SK-N-SH treated with all-trans-retinoic acid at 6 μM for 48 hours (cell line): ENCODE measurements around the gene ST14.

Source experiments
- ATAC-seq: fragments of 200-7000 bp; cut with Tn5 transposase; 3 replicates; pipeline ENCODE4 v1.9.1; 2020; ENCODE audit warnings: mild to moderate bottlenecking, moderate library complexity
- ARNTL ChIP-seq: fragments of 450-650 bp; formaldehyde crosslinking; IDR thresholded peaks from 2 replicates; pipeline ENCODE4 v1.5.0; 2020; ENCODE audit warnings: low read depth, mild to moderate bottlenecking, moderate library complexity, borderline replicate concordance
- GLIS3 ChIP-seq: fragments of 250-450 bp; sonication (Bioruptor Pico); IDR thresholded peaks from 2 replicates; pipeline ENCODE4 v1.5.0; 2020; ENCODE audit warnings: mild to moderate bottlenecking, moderate library complexity
- ISL1 ChIP-seq: fragments of 250-450 bp; sonication (Bioruptor Pico); IDR thresholded peaks from 2 replicates; pipeline ENCODE4 v2.1.2; 2022; ENCODE audit warnings: mild to moderate bottlenecking, moderate library complexity
- OSR1 ChIP-seq: fragments of 250-450 bp; sonication (Bioruptor Pico); IDR thresholded peaks from 2 replicates; pipeline ENCODE4 v1.8.0; 2022; ENCODE audit warnings: moderate library complexity, mild to moderate bottlenecking, inconsistent platforms
- PPARA ChIP-seq: fragments of 250-450 bp; sonication (Bioruptor Pico); IDR thresholded peaks from 2 replicates; pipeline ENCODE4 v1.5.0; 2020; ENCODE audit warnings: mild to moderate bottlenecking, borderline replicate concordance
- RARB ChIP-seq: fragments of 250-450 bp; sonication (Bioruptor Pico); IDR thresholded peaks from 2 replicates; pipeline ENCODE4 v1.8.0; 2021; ENCODE audit warnings: mild to moderate bottlenecking, moderate library complexity
- SNAI2 ChIP-seq: fragments of 250-450 bp; sonication (Bioruptor Pico); IDR thresholded peaks from 2 replicates; pipeline ENCODE4 v1.5.0; 2020; ENCODE audit warnings: mild to moderate bottlenecking, moderate library complexity
- TCF4 ChIP-seq: fragments of 250-450 bp; sonication (Bioruptor Pico); IDR thresholded peaks from 2 replicates; pipeline ENCODE4 v1.8.0; 2021; ENCODE audit warnings: mild to moderate bottlenecking, moderate library complexity, borderline replicate concordance
- ZC3H10 ChIP-seq: fragments of 250-450 bp; sonication (Bioruptor Pico); IDR thresholded peaks from 2 replicates; pipeline ENCODE4 v1.5.1; 2021; ENCODE audit warnings: mild to moderate bottlenecking, moderate library complexity
- ZFP30 ChIP-seq: fragments of 450-650 bp; formaldehyde crosslinking; IDR thresholded peaks from 2 replicates; pipeline ENCODE4 v1.5.0; 2022; ENCODE audit warnings: mild to moderate bottlenecking, moderate library complexity
- ZNF70 ChIP-seq: fragments of 450-650 bp; formaldehyde crosslinking; IDR thresholded peaks from 2 replicates; pipeline ENCODE4 v1.5.0; 2020; ENCODE audit warnings: mild to moderate bottlenecking, moderate library complexity
- ZNF8 ChIP-seq: fragments of 450-650 bp; formaldehyde crosslinking; IDR thresholded peaks from 2 replicates; pipeline ENCODE4 v1.5.0; 2020; ENCODE audit warnings: mild to moderate bottlenecking, moderate library complexity
- TF ChIP-seq, protein P1 (sequence below): fragments of 250-450 bp; sonication (Bioruptor Pico); IDR thresholded peaks from 2 replicates; pipeline ENCODE4 v1.5.0; 2020; ENCODE audit warnings: mild to moderate bottlenecking, moderate library complexity
- TF ChIP-seq, protein P2 (sequence below): fragments of 250-450 bp; sonication (Bioruptor Pico); IDR thresholded peaks from 2 replicates; pipeline ENCODE4 v1.8.0; 2021; ENCODE audit warnings: low read depth, mild to moderate bottlenecking, moderate library complexity, borderline replicate concordance
- TF ChIP-seq, protein P3 (sequence below): fragments of 250-450 bp; sonication (Bioruptor Pico); IDR thresholded peaks from 2 replicates; pipeline ENCODE4 v1.5.1; 2021; ENCODE audit warnings: mild to moderate bottlenecking, moderate library complexity
- TF ChIP-seq, protein P4 (sequence below): fragments of 250-450 bp; sonication (Bioruptor Pico); IDR thresholded peaks from 2 replicates; pipeline ENCODE4 v1.5.1; 2020; ENCODE audit warnings: low read depth, mild to moderate bottlenecking, moderate library complexity
- TF ChIP-seq, protein P5 (sequence below): fragments of 250-450 bp; sonication (Bioruptor Pico); IDR thresholded peaks from 2 replicates; pipeline ENCODE4 v1.8.0; 2020; ENCODE audit warnings: mild to moderate bottlenecking, moderate library complexity, borderline replicate concordance

ST14 gene

DNA sequence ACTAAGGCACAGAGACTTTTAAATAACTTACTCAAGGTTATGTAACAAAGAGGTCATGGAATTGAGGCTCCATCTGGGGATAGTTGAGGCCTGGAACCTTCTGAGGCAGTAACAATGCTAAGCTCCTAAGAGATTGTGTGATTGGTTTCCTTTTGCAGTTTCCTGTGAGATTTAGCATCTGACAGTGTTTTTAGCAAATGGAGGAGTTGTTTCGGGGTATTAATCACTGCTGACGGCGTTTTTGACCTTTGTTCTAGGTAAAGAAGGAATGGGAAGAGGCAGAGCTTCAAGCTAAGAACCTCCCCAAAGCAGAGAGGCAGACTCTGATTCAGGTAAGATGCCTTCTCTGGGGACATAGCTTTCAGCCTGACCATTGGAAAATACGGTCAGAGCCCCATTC lies 32.1 kb upstream of the ST14 start (continued):
- TF ChIP-seq, protein P1, sequence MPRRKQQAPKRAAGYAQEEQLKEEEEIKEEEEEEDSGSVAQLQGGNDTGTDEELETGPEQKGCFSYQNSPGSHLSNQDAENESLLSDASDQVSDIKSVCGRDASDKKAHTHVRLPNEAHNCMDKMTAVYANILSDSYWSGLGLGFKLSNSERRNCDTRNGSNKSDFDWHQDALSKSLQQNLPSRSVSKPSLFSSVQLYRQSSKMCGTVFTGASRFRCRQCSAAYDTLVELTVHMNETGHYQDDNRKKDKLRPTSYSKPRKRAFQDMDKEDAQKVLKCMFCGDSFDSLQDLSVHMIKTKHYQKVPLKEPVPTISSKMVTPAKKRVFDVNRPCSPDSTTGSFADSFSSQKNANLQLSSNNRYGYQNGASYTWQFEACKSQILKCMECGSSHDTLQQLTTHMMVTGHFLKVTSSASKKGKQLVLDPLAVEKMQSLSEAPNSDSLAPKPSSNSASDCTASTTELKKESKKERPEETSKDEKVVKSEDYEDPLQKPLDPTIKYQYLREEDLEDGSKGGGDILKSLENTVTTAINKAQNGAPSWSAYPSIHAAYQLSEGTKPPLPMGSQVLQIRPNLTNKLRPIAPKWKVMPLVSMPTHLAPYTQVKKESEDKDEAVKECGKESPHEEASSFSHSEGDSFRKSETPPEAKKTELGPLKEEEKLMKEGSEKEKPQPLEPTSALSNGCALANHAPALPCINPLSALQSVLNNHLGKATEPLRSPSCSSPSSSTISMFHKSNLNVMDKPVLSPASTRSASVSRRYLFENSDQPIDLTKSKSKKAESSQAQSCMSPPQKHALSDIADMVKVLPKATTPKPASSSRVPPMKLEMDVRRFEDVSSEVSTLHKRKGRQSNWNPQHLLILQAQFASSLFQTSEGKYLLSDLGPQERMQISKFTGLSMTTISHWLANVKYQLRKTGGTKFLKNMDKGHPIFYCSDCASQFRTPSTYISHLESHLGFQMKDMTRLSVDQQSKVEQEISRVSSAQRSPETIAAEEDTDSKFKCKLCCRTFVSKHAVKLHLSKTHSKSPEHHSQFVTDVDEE (CRISPR knock-in tag): no peak
- TF ChIP-seq ZNF70: no peak
- TF ChIP-seq, protein P2, sequence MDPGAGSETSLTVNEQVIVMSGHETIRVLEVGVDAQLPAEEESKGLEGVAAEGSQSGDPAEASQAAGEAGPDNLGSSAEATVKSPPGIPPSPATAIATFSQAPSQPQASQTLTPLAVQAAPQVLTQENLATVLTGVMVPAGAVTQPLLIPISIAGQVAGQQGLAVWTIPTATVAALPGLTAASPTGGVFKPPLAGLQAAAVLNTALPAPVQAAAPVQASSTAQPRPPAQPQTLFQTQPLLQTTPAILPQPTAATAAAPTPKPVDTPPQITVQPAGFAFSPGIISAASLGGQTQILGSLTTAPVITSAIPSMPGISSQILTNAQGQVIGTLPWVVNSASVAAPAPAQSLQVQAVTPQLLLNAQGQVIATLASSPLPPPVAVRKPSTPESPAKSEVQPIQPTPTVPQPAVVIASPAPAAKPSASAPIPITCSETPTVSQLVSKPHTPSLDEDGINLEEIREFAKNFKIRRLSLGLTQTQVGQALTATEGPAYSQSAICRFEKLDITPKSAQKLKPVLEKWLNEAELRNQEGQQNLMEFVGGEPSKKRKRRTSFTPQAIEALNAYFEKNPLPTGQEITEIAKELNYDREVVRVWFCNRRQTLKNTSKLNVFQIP (CRISPR knock-in tag): no peak
- TF ChIP-seq ZFP30 (CRISPR knock-in tag): no peak
- TF ChIP-seq TCF4 (CRISPR knock-in tag): no peak

DNA sequence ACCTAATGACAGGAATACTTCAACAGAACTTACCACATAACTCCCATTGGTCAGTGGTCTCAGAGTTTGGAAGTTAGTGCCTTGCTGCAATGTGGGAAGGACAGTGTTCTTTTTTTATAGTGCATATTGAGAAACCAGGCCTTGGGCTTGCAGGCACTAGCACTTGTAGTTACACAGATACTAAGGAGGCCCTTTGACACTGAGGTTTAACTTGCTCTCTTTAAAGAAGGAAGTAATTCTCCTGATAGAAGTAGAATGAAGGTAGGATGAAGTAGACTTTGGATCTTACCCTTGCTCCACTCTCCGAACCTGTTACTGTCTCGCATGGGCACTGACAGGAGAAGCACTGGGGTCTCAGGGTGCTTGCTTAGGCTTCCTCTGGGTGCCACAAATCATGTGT lies 31.0 kb upstream of the ST14 start:
- ATAC-seq: no peak
- TF ChIP-seq ZNF70 (no peak), OSR1 (CRISPR knock-in tag) (no peak), TCF4 (CRISPR knock-in tag) (no peak), ISL1 (CRISPR knock-in tag) (no peak), GLIS3 (CRISPR knock-in tag) (no peak), ZNF8 (CRISPR knock-in tag) (no peak)
- TF ChIP-seq, protein P3, sequence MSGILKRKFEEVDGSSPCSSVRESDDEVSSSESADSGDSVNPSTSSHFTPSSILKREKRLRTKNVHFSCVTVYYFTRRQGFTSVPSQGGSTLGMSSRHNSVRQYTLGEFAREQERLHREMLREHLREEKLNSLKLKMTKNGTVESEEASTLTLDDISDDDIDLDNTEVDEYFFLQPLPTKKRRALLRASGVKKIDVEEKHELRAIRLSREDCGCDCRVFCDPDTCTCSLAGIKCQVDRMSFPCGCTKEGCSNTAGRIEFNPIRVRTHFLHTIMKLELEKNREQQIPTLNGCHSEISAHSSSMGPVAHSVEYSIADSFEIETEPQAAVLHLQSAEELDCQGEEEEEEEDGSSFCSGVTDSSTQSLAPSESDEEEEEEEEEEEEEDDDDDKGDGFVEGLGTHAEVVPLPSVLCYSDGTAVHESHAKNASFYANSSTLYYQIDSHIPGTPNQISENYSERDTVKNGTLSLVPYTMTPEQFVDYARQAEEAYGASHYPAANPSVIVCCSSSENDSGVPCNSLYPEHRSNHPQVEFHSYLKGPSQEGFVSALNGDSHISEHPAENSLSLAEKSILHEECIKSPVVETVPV (CRISPR knock-in tag): no peak

DNA sequence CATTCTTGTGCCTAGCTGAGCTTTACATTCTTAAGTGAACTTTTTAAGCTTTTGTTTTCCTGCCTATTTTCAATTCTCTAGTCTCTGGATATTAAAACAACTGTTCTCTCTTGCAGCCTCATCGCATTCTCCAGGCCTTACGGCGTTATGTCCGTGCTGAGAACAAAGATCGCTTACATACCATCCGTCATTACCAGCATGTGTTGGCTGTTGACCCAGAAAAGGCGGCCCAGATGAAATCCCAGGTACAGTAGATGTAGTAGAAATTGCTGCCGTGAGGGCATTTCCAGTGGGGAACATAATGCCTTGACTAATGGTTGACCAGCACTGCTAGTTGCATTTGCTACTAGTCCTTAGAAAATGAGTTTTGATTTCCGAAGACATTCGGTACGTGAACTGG lies 29.7 kb upstream of the ST14 start:
- ATAC-seq: no peak

More for the DNA sequence above, 29.7 kb upstream of the ST14 start:
- no peak for TF ChIP-seq ARNTL
- no peak for TF ChIP-seq PPARA (CRISPR knock-in tag)
- TF ChIP-seq, protein P3 (CRISPR knock-in tag): no peak
- no peak for TF ChIP-seq RARB (CRISPR knock-in tag)
- no peak for TF ChIP-seq GLIS3 (CRISPR knock-in tag)
- TF ChIP-seq ZC3H10 (CRISPR knock-in tag): no peak
- TF ChIP-seq OSR1 (CRISPR knock-in tag): no peak
- TF ChIP-seq, protein P1 (CRISPR knock-in tag): no peak
- TF ChIP-seq TCF4 (CRISPR knock-in tag): no peak
- no peak for TF ChIP-seq ZNF8 (CRISPR knock-in tag)
- no peak for TF ChIP-seq ZFP30 (CRISPR knock-in tag)
- TF ChIP-seq, protein P4, sequence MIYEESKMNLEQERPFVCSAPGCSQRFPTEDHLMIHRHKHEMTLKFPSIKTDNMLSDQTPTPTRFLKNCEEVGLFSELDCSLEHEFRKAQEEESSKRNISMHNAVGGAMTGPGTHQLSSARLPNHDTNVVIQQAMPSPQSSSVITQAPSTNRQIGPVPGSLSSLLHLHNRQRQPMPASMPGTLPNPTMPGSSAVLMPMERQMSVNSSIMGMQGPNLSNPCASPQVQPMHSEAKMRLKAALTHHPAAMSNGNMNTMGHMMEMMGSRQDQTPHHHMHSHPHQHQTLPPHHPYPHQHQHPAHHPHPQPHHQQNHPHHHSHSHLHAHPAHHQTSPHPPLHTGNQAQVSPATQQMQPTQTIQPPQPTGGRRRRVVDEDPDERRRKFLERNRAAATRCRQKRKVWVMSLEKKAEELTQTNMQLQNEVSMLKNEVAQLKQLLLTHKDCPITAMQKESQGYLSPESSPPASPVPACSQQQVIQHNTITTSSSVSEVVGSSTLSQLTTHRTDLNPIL (CRISPR knock-in tag): no peak
- TF ChIP-seq SNAI2 (CRISPR knock-in tag): no peak
- TF ChIP-seq, protein P5, sequence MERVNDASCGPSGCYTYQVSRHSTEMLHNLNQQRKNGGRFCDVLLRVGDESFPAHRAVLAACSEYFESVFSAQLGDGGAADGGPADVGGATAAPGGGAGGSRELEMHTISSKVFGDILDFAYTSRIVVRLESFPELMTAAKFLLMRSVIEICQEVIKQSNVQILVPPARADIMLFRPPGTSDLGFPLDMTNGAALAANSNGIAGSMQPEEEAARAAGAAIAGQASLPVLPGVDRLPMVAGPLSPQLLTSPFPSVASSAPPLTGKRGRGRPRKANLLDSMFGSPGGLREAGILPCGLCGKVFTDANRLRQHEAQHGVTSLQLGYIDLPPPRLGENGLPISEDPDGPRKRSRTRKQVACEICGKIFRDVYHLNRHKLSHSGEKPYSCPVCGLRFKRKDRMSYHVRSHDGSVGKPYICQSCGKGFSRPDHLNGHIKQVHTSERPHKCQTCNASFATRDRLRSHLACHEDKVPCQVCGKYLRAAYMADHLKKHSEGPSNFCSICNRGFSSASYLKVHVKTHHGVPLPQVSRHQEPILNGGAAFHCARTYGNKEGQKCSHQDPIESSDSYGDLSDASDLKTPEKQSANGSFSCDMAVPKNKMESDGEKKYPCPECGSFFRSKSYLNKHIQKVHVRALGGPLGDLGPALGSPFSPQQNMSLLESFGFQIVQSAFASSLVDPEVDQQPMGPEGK (CRISPR knock-in tag): no peak
